ENCODE measurements around the gene OR8B2.
"Not testable (repeated sequence)": the region's sequence is repeated elsewhere in the genome, so short reads cannot be mapped to it uniquely, and the experiment has no call there.

The OR8B2 gene, protein sequence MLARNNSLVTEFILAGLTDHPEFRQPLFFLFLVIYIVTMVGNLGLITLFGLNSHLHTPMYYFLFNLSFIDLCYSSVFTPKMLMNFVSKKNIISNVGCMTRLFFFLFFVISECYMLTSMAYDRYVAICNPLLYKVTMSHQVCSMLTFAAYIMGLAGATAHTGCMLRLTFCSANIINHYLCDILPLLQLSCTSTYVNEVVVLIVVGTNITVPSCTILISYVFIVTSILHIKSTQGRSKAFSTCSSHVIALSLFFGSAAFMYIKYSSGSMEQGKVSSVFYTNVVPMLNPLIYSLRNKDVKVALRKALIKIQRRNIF

GRCh38 chr11:124384399-124384798 lies at the start of gene OR8B2:
Gene OR8B2 (minus strand): TSS chr11:124384499. CDS start chr11:124383343, 1,156 bp downstream.
- DNase-seq = no peak

GRCh38 chr11:124429599-124429998 lies 45.3 kb upstream of the OR8B2 start:
- no peak for DNase-seq

- DNase-seq = no peak
Observed at GRCh38 chr11:124424384-124424921, 40.2 kb upstream of the OR8B2 start, which contains the start of gene OR8B4. Gene OR8B4 (minus strand): TSS chr11:124424871. CDS start chr11:124424871, 0 bp downstream.

DNA sequence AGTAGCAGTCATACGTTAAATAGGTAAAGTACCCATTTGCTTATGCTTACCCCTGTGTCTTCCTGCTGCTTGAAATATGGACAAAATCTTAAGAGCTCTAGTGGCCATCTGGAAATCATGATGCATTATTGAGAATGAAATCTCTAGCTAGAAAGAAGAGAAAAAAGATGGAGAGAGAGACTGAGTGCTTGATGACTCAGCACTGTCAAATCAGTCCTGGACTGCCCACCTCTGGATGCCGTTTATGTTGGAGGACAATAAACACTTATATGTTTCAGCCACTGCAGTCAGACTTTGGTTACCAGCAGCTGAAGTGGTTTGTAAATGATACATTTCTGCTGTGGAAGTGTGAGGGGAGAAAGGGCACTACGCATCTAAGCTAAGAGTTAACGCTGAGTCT lies 36.7 kb upstream of the OR8B2 start:
- no peak for DNase-seq

- peak; percentile 21 for DNase-seq
Observed at GRCh38 chr11:124415356-124415923, 31.1 kb upstream of the OR8B2 start.

- no peak for DNase-seq
Observed at GRCh38 chr11:124409906-124410305, 25.6 kb upstream of the OR8B2 start.

GRCh38 chr11:124405581-124405980 lies 21.3 kb upstream of the OR8B2 start:
- DNase-seq = no peak

DNA sequence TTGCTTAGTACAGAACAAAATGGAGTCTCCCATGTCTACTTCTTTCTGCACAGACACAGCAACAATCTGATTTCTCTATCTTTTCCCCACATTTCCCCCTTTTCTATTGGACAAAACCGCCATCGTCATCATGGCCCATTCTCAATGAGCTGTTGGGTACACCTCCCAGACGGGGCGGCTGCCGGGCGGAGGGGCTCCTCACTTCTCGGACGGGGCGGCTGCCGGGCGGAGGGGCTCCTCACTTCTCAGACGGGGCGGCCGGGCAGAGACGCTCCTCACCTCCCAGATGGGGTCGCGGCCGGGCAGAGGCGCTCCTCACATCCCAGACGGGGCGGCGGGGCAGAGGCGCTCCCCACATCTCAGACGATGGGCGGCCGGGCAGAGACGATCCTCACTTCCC lies 18.9 kb upstream of the OR8B2 start:
- not testable (repeated sequence) for DNase-seq

GRCh38 chr11:124402326-124402922 lies 18.1 kb upstream of the OR8B2 start:
- DNase-seq = peak; percentile 0

DNA sequence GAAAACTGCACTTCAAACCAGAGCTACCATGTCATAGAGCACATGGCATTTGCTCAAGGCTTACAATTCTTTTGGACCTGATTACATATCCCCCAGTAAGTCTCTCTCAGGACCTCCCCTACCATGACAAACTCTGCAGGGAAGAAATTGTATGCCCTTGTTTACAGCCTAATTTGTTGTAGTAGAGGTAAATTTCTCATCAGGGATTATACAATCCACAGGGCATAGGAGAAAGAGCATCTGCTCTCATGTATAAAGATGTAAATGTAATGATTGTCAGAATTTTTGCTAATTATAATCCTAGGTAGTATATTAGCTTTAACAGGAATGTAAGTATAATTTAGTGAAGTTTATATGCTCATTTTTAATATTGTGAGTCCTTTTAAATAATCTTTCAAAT lies 14.6 kb upstream of the OR8B2 start, which contains the start of gene OR8B3:
OR8B3 (minus strand) TSS at position 101 of the 400 bp plus-strand sequence. CDS start 1,673 bp downstream, outside the sequence.
- no peak for DNase-seq

GRCh38 chr11:124396847-124397246 lies 12.5 kb upstream of the OR8B2 start:
- DNase-seq = not testable (repeated sequence)

DNA sequence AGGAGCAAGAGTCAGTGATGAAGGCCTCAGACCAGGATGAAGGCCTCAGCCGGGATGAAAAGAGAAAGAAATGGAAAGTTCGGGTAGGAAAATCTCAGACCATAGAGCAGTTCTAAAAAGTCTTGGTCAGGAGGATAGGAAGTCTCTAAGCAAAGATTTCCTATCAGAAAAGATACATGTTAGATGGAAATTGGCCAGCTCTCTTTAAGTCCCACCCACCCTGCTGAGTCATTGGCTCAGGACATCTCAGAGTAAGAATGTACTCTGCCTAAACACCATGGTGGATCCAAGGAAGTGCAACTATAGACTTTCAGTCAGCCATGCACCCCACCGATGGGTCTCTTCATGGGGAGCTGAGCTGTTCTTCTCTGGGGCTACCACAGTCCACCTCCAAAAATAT lies 10.1 kb upstream of the OR8B2 start:
- DNase-seq = no peak

DNA sequence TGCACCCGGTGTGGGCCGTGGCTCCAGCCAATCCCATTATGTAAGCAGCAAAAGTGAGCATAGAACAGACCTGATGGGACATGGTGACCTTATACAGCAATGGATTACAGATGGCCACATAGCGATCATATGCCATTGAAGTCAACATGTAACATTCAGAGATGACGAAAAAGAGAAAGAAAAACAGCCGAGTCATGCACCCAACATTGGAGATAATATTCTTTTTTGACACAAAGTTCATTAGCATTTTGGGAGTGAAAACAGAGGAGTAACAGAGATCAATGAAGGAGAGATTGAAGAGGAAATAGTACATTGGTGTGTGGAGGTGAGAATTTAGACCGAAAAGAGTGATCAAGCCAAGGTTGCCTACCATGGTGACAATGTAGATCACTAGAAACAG lies 1.4 kb downstream of the OR8B2 start:
- DNase-seq = not testable (repeated sequence)

DNA sequence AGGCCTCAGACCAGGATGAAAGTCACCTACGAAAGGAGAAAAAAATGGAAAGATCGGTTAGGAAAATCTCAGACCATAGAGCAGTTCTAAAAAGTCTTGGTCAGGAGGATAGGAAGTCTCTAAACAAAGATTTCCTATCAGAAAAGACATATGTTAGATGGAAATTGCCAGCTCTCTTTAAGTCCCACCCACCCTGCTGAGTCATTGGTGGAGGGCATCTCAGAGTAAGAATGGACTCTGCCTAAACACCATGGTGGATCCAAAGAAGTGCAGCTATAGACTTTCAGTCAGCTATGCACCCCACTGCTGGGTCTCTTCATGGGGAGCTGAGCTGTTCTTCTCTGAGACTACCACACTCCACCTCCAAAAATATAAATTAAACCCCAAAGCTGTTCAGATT lies 3.7 kb downstream of the OR8B2 start:
- no peak for DNase-seq

DNA sequence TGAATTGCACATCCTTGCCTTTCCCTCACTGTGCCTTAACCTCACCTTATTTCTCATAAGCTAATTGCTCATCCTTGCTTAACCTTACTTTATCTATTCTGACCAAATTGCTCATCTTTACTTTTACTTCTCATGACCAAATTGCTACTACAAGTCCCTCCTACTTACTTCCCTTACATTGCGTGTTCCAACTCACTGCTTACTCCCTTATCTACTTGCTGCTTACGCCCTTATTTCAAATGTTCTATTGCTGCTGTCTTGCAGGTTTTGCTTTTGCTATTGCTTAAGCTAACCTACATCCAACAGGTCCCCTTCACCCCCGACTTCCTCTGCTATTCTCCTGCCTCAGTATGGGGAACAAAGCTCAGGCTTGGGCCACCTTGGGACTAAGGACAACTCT lies 8.0 kb downstream of the OR8B2 start:
- no peak for DNase-seq

- DNase-seq = no peak
Observed at GRCh38 chr11:124359566-124359965, 24.7 kb downstream of the OR8B2 start.

GRCh38 chr11:124346311-124346955 lies 37.9 kb downstream of the OR8B2 start:
- no peak for DNase-seq

- DNase-seq = no peak
Observed at GRCh38 chr11:124344346-124344745, 40.0 kb downstream of the OR8B2 start.

- no peak for DNase-seq
Observed at GRCh38 chr11:124340142-124340447, 44.2 kb downstream of the OR8B2 start.

GRCh38 chr11:124339396-124340141 lies 44.7 kb downstream of the OR8B2 start:
- no peak for DNase-seq

All from NCI-H2171 treated with DMSO at 0.1 percent for 48 hours (cell line).